Karpas-422 (cell line): ENCODE results near the gene AQP3. TPM values are rescaled to one million over a fixed set of nuclear protein-coding genes. Genes with fewer than 3 reads are reported as not detected.
"Not testable (repeated sequence)": the region's sequence is repeated elsewhere in the genome, so short reads cannot be mapped to it uniquely, and the experiment has no call there.

Experiments used
- DNase-seq: peaks from one replicate; pipeline ENCODE4 v3.0.0-alpha.2; 2015
- H2AFZ ChIP-seq: fragments of 200-600 bp; sonication (generic); 2 replicates; pipeline ENCODE4 v1.6.1; 2014; ENCODE audit warnings: antibody characterized with exemption, low read length, mixed read lengths
- H3K27ac ChIP-seq: fragments of 200-600 bp; sonication (generic); 2 replicates; pipeline ENCODE4 v1.5.1; 2014; ENCODE audit warnings: mild to moderate bottlenecking, low read length, moderate library complexity
- H3K27me3 ChIP-seq: fragments of 200-600 bp; sonication (generic); 2 replicates; pipeline ENCODE4 v1.6.1; 2014; ENCODE audit warnings: low read length, mixed read lengths
- H3K36me3 ChIP-seq: fragments of 200-600 bp; sonication (generic); 2 replicates; pipeline ENCODE4 v1.6.1; 2014; ENCODE audit warnings: low read length, mixed read lengths; ENCODE audit not compliant: insufficient read depth
- H3K4me1 ChIP-seq: fragments of 200-600 bp; sonication (generic); 2 replicates; pipeline ENCODE4 v1.6.1; 2014; ENCODE audit warnings: mild to moderate bottlenecking, low read length, mixed read lengths
- H3K4me2 ChIP-seq: fragments of 200-600 bp; sonication (generic); 2 replicates; pipeline ENCODE4 v1.6.1; 2014; ENCODE audit warnings: low read length, low read depth, mild to moderate bottlenecking; ENCODE audit not compliant: poor library complexity, severe bottlenecking
- H3K4me3 ChIP-seq: fragments of 200-600 bp; sonication (generic); 2 replicates; pipeline ENCODE4 v1.5.1; 2014; ENCODE audit warnings: mild to moderate bottlenecking, antibody characterized with exemption, low read length, mixed read lengths
- H3K79me2 ChIP-seq: fragments of 200-600 bp; sonication (generic); 2 replicates; pipeline ENCODE4 v1.6.1; 2014; ENCODE audit warnings: mild to moderate bottlenecking, low read length, mixed read lengths
- H3K9ac ChIP-seq: fragments of 200-600 bp; sonication (generic); 2 replicates; pipeline ENCODE4 v1.6.0; 2014; ENCODE audit warnings: low read length
- H3K9me2 ChIP-seq: fragments of 200-600 bp; sonication (generic), shearing (Covaris generic); replicated peaks from 2 replicates; pipeline ENCODE4 v1.6.0; 2014; ENCODE audit warnings: mild to moderate bottlenecking, low read length, moderate library complexity; ENCODE audit not compliant: insufficient read depth
- H3K9me3 ChIP-seq: fragments of 300-700, 200-600 bp; sonication (generic); 2 replicates; pipeline ENCODE4 v1.6.1; 2014; ENCODE audit warnings: low read length, mixed read lengths
- H4K20me1 ChIP-seq: fragments of 200-600 bp; sonication (generic); 2 replicates; pipeline ENCODE4 v1.6.1; 2014; ENCODE audit warnings: mild to moderate bottlenecking, antibody characterized with exemption, low read length, low read depth; ENCODE audit not compliant: insufficient read depth
- small RNA-seq: library from RNA; depleted of rRNA; stranded (forward); fragments of <200 nt; gene quantifications from one replicate; pipeline ENCODE3, GENCODE V24; 2014
- total RNA-seq: library from RNA; depleted of rRNA; stranded (reverse); fragments of >200 nt; shearing (Covaris generic); gene quantifications from 2 replicates; pipeline ENCODE4 v1.2.3, GENCODE V29; 2014; ENCODE audit warnings: low replicate concordance; rRNA removed

Gene AQP3
- total RNA-seq, 1 experiment from 2014 or later: not detected

DNA sequence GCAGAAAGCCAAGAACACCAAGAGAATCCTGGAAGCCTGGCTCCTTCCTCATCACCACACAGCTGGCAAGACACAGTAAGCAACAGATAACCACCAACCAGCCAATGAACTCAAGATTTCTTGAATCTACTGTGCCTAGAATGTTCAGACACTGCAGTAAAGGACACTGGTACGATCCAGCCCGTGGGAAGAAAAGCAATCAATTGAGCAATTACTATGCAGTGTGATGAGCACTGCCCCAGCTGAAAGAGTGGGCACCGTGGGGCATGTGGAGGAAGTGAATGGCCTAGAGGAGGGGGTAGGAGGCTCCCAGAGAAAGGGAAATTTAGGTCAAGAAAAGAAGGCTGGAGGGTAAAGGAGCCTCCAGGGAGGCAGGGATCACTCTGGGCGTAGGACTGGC is 49.6 kb downstream of the AQP3 start:
- not testable (repeated sequence) for H4K20me1 ChIP-seq, H3K9me2 ChIP-seq, DNase-seq, H3K36me3 ChIP-seq, H3K4me2 ChIP-seq, H3K27me3 ChIP-seq, H3K27ac ChIP-seq, H3K9me3 ChIP-seq, H3K9ac ChIP-seq, H3K4me1 ChIP-seq, H3K4me3 ChIP-seq, H2AFZ ChIP-seq, H3K79me2 ChIP-seq

DNA sequence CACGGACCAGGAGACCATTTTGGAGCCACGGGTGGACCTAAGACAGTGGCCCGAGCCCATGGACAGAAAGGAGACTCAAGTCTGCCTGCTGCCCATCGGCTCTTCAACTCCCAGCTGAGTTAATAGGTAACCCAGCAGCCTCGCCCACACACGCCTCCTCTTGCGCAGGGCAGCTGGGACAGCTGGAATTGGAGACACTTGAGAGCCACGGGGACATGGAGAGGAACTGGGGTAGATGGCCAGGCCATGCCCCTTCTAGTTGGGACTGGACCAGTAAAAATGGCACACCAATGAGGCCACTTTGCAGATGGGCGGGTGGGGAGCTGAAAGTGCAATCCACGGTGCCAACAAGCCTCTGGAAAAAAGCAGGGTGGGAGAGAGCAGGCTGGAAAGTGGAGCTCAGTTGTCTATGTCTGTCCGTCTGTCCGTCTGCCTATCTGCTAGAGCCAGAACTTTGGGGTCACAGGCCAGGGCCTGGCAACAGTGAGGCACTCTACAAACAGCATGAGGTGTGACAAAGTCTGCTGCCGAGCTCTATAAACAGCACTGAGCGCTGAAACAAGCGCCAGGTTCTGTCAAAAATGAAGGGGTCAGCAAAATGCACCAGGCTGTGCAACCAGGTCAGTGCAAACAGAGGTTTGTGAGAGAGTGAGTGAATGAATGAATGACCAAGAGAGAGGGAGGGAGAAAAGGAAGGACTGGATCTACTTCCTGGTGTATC is 52.1 kb downstream of the AQP3 start:
- not testable (repeated sequence) for H2AFZ ChIP-seq, H3K27ac ChIP-seq, H3K9ac ChIP-seq, H3K9me2 ChIP-seq, H3K9me3 ChIP-seq, H3K36me3 ChIP-seq, DNase-seq, H4K20me1 ChIP-seq, H3K79me2 ChIP-seq, H3K4me1 ChIP-seq, H3K4me3 ChIP-seq, H3K4me2 ChIP-seq, H3K27me3 ChIP-seq

DNA sequence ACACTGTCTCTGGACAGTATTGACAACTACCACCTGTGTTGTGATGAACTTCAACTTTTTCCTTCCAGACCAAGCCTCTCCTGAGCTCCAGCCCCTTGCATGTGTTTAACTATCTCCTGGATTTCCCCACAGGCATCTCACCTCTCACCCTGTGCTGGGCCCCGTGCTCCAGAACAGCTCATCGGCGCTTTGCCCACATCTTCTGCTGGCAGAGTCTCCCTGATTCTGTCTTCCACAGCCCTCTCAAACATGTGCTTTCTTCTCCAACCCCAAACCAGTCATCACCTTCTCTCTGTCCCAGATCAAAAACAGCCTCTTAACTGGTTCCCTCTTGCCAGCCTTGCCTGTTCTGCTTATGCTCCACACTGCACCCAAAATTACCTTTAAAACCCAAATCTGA is 53.4 kb downstream of the AQP3 start:
- not testable (repeated sequence) for H3K9ac ChIP-seq, H3K36me3 ChIP-seq, H3K9me3 ChIP-seq, H3K79me2 ChIP-seq, H2AFZ ChIP-seq, H4K20me1 ChIP-seq, H3K9me2 ChIP-seq, H3K4me2 ChIP-seq, H3K27me3 ChIP-seq, H3K4me3 ChIP-seq, H3K4me1 ChIP-seq, DNase-seq, H3K27ac ChIP-seq

DNA sequence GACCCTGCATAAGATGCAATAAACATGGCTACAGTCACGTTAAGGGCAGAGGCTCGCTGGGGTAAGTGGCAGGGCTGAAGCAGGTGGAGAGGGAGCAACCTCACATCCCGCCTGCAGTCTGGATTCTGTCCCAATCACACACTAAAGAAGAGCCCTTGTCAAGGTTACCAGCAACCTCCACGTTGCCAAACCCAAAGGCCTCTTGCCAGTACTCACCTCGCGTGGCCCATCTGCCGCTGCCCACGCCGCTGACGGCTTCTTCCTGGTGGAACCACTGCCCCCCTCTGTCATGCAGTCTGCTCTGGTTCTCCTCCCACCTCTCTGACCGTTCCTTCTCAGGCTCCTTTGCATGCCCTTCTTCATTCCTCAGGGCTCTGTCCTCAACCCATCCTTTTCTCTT is 53.8 kb downstream of the AQP3 start:
- Histone ChIP-seq H3K79me2 (no peaks in the 10 kb centered on the region), H3K9ac (no peak overlapping the region), H3K9me2 (no peaks in the 10 kb centered on the region), H3K9me3 (no peaks in the 10 kb centered on the region), H2AFZ (no peak overlapping the region), H3K4me2 (no peak overlapping the region), H3K27ac (no peak overlapping the region), H3K27me3 (no peaks in the 10 kb centered on the region), H4K20me1 (no peaks in the 10 kb centered on the region), H3K4me3 (no peak overlapping the region), H3K36me3 (no peaks in the 10 kb centered on the region), H3K4me1 (no peaks in the 10 kb centered on the region)
- DNase-seq: no peak

DNA sequence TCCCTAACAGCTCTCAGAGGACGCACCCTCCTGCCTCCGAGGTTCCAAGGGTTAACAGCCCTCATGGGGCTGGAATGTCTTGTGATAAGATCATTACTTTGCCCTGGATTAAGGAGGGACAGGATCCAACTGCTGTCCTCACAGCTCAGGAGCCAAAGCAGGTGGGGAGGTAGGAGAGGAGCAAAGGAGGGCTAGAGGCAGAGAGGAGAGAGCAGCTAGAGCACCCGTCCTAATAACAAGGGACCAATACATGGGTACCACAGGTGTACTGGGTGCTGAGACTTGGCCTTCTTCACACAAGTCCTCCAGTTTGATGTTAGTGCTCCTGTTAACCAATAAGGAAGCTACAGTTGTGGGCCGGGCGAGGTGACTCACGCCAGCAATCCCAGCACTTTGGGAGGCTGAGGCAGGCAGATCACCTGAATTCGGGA is 54.8 kb downstream of the AQP3 start:
- not testable (repeated sequence) for H3K9ac ChIP-seq, H3K9me2 ChIP-seq, DNase-seq, H2AFZ ChIP-seq, H3K4me1 ChIP-seq, H3K9me3 ChIP-seq, H3K4me3 ChIP-seq, H3K4me2 ChIP-seq, H3K27ac ChIP-seq, H4K20me1 ChIP-seq, H3K27me3 ChIP-seq, H3K36me3 ChIP-seq, H3K79me2 ChIP-seq

Small RNA genes within 50 kb of the gene (small RNA-seq; reads per million reads assigned to genes)
- not detected for gene AL356218.2
- not detected for gene MIR6851

Other genes starting within 250 kb of the AQP3 start
- gene SPINK4, start 207.4 kb downstream of the AQP3 start, total RNA-seq: not detected in 2 replicates
- 55.6 and 111 TPM in 2 replicates for gene BAG1, start 182.9 kb downstream of the AQP3 start, total RNA-seq
- 53.4 and 57.1 TPM in 2 replicates for gene CHMP5, start 182.5 kb downstream of the AQP3 start, total RNA-seq
- gene NFX1, start 157.1 kb downstream of the AQP3 start, total RNA-seq: 30.7 and 51.4 TPM in 2 replicates
- not detected in 2 replicates for gene AQP7, start 45.0 kb downstream of the AQP3 start, total RNA-seq
- gene NOL6, start 26.3 kb upstream of the AQP3 start, total RNA-seq: 18.6 and 19.7 TPM in 2 replicates
- gene ANKRD18B, start 76.7 kb upstream of the AQP3 start, total RNA-seq: not detected in 2 replicates